Measurements from ENCODE around the gene FGR.

- TF ChIP-seq CTCF (IDR thresholded peaks at IDR 0.05; ENCODE audit: low read depth, low read length, poor library complexity, severe bottlenecking) (no peak), EZH2phosphoT487 (IDR thresholded peaks at IDR 0.05; ENCODE audit: borderline replicate concordance, low read length) (no peak)
Measured at GRCh38 chr1:27647328-27647727, 12.3 kb upstream of the FGR start.

Measured in DOHH2 (cell line).